Mesenchymal stem cell (in vitro differentiated cells and primary cell): ENCODE measurements around the gene PRPS1.

Experiments
- DNase-seq: peaks from one replicate; pipeline ENCODE4 v3.0.0-alpha.2; 2013
- H2AFZ ChIP-seq: one replicate; pipeline ENCODE4 v1.6.1; 2013; ENCODE audit warnings: low read depth, mild to moderate bottlenecking, control low read depth, inconsistent platforms, low read length, moderate library complexity
- H2AK5ac ChIP-seq: 2 replicates; pipeline ENCODE4 v1.6.1; 2013; ENCODE audit warnings: low read length, moderate library complexity, mild to moderate bottlenecking, inconsistent platforms; ENCODE audit not compliant: severe bottlenecking
- H2BK120ac ChIP-seq: one replicate; pipeline ENCODE4 v1.6.1; 2013; ENCODE audit warnings: low read depth, mild to moderate bottlenecking, inconsistent platforms, low read length, moderate library complexity
- H2BK12ac ChIP-seq, 2 experiments: one replicate each; pipeline ENCODE4 v1.6.1; 2013; ENCODE audit warnings: inconsistent platforms in 2 of 2, low read length in 2 of 2, mild to moderate bottlenecking in 2 of 2, moderate library complexity in 2 of 2, control low read depth in 1 of 2
- H2BK15ac ChIP-seq: one replicate; pipeline ENCODE4 v1.6.1; 2013; ENCODE audit warnings: mild to moderate bottlenecking, low read depth, inconsistent platforms; ENCODE audit not compliant: poor library complexity, severe bottlenecking
- H2BK5ac ChIP-seq: 2 replicates; pipeline ENCODE4 v1.6.1; 2013; ENCODE audit warnings: low read depth, mild to moderate bottlenecking, low read length, control low read depth, inconsistent platforms; ENCODE audit not compliant: poor library complexity, severe bottlenecking
- H3K14ac ChIP-seq, 2 experiments: one replicate each; pipeline ENCODE4 v1.6.1; 2013; ENCODE audit warnings: inconsistent platforms in 2 of 2, low read length in 2 of 2, control low read depth in 1 of 2, mild to moderate bottlenecking in 1 of 2, moderate library complexity in 1 of 2
- H3K18ac ChIP-seq, 2 experiments: one replicate each; pipeline ENCODE4 v1.6.1; 2013; ENCODE audit warnings: inconsistent platforms in 2 of 2, low read length in 2 of 2, control low read depth in 1 of 2, low read depth in 1 of 2, mild to moderate bottlenecking in 1 of 2
- H3K23ac ChIP-seq, 2 experiments: one replicate each; pipeline ENCODE4 v1.6.1; 2013; ENCODE audit warnings: inconsistent platforms in 2 of 2, low read length in 2 of 2, mild to moderate bottlenecking in 2 of 2, moderate library complexity in 2 of 2, control low read depth in 1 of 2
- H3K27ac ChIP-seq: 2 replicates; pipeline ENCODE4 v1.5.1; 2013; ENCODE audit warnings: mild to moderate bottlenecking, moderate library complexity, low read length, control low read depth, inconsistent platforms; ENCODE audit not compliant: poor library complexity, severe bottlenecking
- H3K27me3 ChIP-seq, 2 experiments: 2 replicates each; pipeline versions ENCODE4 v1.6.1 to v1.7.0; 2013; ENCODE audit warnings: low read length in 2 of 2, mild to moderate bottlenecking in 2 of 2, moderate library complexity in 2 of 2, control low read depth in 1 of 2, inconsistent platforms in 1 of 2; ENCODE audit not compliant: control insufficient read depth in 1 of 2, insufficient read depth in 1 of 2
- H3K36me3 ChIP-seq, 2 experiments: 2 replicates each; pipeline versions ENCODE4 v1.6.1 to v1.7.0; 2013; ENCODE audit warnings: low read length in 2 of 2, control low read depth in 1 of 2, inconsistent platforms in 1 of 2, low read depth in 1 of 2, mild to moderate bottlenecking in 1 of 2; ENCODE audit not compliant: insufficient read depth in 2 of 2, control insufficient read depth in 1 of 2
- H3K4ac ChIP-seq, 2 experiments: one replicate each; pipeline ENCODE4 v1.6.1; 2013; ENCODE audit warnings: inconsistent platforms in 2 of 2, low read length in 2 of 2, mild to moderate bottlenecking in 2 of 2, moderate library complexity in 2 of 2, control low read depth in 1 of 2, low read depth in 1 of 2
- H3K4me1 ChIP-seq: 2 replicates; pipeline ENCODE4 v1.6.1; 2013; ENCODE audit warnings: low read depth, low read length, control low read depth; ENCODE audit not compliant: control insufficient read depth, insufficient read depth
- H3K4me2 ChIP-seq: 2 replicates; pipeline ENCODE4 v1.6.1; 2013; ENCODE audit warnings: low read length, mild to moderate bottlenecking, inconsistent platforms; ENCODE audit not compliant: poor library complexity, severe bottlenecking
- H3K4me3 ChIP-seq, 2 experiments: 2 replicates each; pipeline versions ENCODE4 v1.5.1 to v1.7.0; 2013; ENCODE audit warnings: low read length in 2 of 2, mild to moderate bottlenecking in 2 of 2, control low read depth in 1 of 2, low read depth in 1 of 2; ENCODE audit not compliant: insufficient read depth in 1 of 2
- H3K79me1 ChIP-seq: replicated peaks from 2 replicates; pipeline ENCODE4 v1.6.1; 2013; ENCODE audit warnings: mild to moderate bottlenecking, control low read depth, low read length, inconsistent platforms; ENCODE audit not compliant: poor library complexity, severe bottlenecking
- H3K9ac ChIP-seq: 2 replicates; pipeline ENCODE4 v1.7.0; 2013; ENCODE audit warnings: mild to moderate bottlenecking, low read length, moderate library complexity
- H3K9me3 ChIP-seq: 2 replicates; pipeline ENCODE4 v1.7.0; 2013; ENCODE audit warnings: mild to moderate bottlenecking, low read length; ENCODE audit not compliant: control insufficient read depth
- H4K8ac ChIP-seq: one replicate; pipeline ENCODE4 v1.6.1; 2013; ENCODE audit warnings: inconsistent platforms, mild to moderate bottlenecking, low read length, moderate library complexity
- H4K91ac ChIP-seq: one replicate; pipeline ENCODE4 v1.6.1; 2013; ENCODE audit warnings: mild to moderate bottlenecking, low read length, inconsistent platforms
- WGBS: methylation state at CpG from one replicate; pipeline ENCODE4 v1.1.7; 2013; ENCODE audit warnings: mixed read lengths; 5-methylcytosine and 5-hydroxymethylcytosine counted together

PRPS1 gene

GRCh38 chrX:107700317-107700774, 72.0 kb downstream of the PRPS1 start:
- Histone ChIP-seq H3K4ac (no peak overlapping the region), H3K4me3 (no peak overlapping the region), H4K8ac (no peak overlapping the region), H2BK120ac (no peak overlapping the region), H3K18ac (peak overlapping the region in 1 of 2 experiments; percentile 21), H2BK5ac (no peak overlapping the region), H3K79me1 (no peaks in the 10 kb centered on the region), H2AK5ac (no peak overlapping the region), H3K23ac (no peak overlapping the region), H3K14ac (no peak overlapping the region), H3K27ac (no peak overlapping the region), H3K4me1 (peaks cover 4% of the 10 kb centered on the region), H3K36me3 (no peaks in the 10 kb centered on the region), H3K9ac (no peak overlapping the region), H3K9me3 (no peaks in the 10 kb centered on the region), H4K91ac (no peak overlapping the region), H3K4me2 (no peak overlapping the region), H3K27me3 (peaks cover 0 to 40% of the 10 kb centered on the region in 2 experiments), H2BK15ac (no peak overlapping the region), H2AFZ (no peak overlapping the region), H2BK12ac (no peak overlapping the region)
- 29% methylated on average over 4 of the region's 4 CpGs for WGBS
- peak; percentile 79 for DNase-seq
